Gastroesophageal sphincter (tissue), 4 donors: ENCODE measurements around the gene RALGAPA1. TPM values are rescaled to one million over a fixed set of nuclear protein-coding genes. Genes with fewer than 3 reads are reported as not detected.
"Not testable (repeated sequence)": the region's sequence is repeated elsewhere in the genome, so short reads cannot be mapped to it uniquely, and the experiment has no call there.

Source experiments
- ATAC-seq: fragments of 150-250 bp; one replicate; pipeline ENCODE4 v1.9.1; 2016; ENCODE audit warnings: mild to moderate bottlenecking, moderate library complexity
- H3K27ac ChIP-seq, 4 donors: fragments of 200-600 bp; sonication (generic) in 3 of 4; 1 replicate in 3 of 4; 2 replicates in 1 of 4; pipeline ENCODE4 v1.5.1; 2016 to 2019
- H3K27me3 ChIP-seq: fragments of 200-600 bp; sonication (generic); one replicate; pipeline ENCODE4 v1.5.1; 2019
- H3K36me3 ChIP-seq, 2 donors: fragments of 200-600 bp; sonication (generic); one replicate each; pipeline ENCODE4 v1.5.1; 2019; ENCODE audit warnings: control low read depth in 1 of 2
- H3K4me1 ChIP-seq, 3 donors: fragments of 200-600 bp; sonication (generic); 1 replicate in 2 of 3; 2 replicates in 1 of 3; pipeline ENCODE4 v1.5.1; 2016 to 2019; ENCODE audit warnings: control low read depth in 2 of 3
- H3K4me3 ChIP-seq, 2 donors: fragments of 200-600 bp; sonication (generic); one replicate each; pipeline ENCODE4 v1.5.1; 2019; ENCODE audit warnings: mild to moderate bottlenecking in 1 of 2, moderate library complexity in 1 of 2
- H3K9me3 ChIP-seq, 3 donors: fragments of 200-600 bp; sonication (generic); one replicate each; pipeline ENCODE4 v1.5.1; 2017 to 2019; ENCODE audit warnings: control low read depth in 2 of 3
- CTCF ChIP-seq, 4 experiments: fragments of 200-600 bp in 2 of 4; fragments of 450-650 bp in 2 of 4; sonication (generic) in 1 of 4; IDR thresholded peaks; one replicate each; pipeline ENCODE4 v1.5.1; 2017 to 2019; ENCODE audit warnings: antibody characterized with exemption in 4 of 4, mild to moderate bottlenecking in 2 of 4, moderate library complexity in 2 of 4
- EP300 ChIP-seq: sonication (generic); formaldehyde crosslinking; IDR thresholded peaks from one replicate; pipeline ENCODE4 v1.6.1; 2017; ENCODE audit warnings: antibody characterized with exemption, mild to moderate bottlenecking
- POLR2A ChIP-seq, 2 donors: fragments of 450-650 bp; IDR thresholded peaks; one replicate each; pipeline ENCODE4 v1.6.1; 2017; ENCODE audit warnings: antibody characterized with exemption in 2 of 2, mild to moderate bottlenecking in 2 of 2, moderate library complexity in 1 of 2
- POLR2AphosphoS5 ChIP-seq: sonication (generic); formaldehyde crosslinking; IDR thresholded peaks from one replicate; pipeline ENCODE4 v1.6.1; 2017; ENCODE audit warnings: antibody characterized with exemption
- WGBS, 2 donors: methylation state at CpG; one replicate each; pipeline ENCODE4 v1.1.5; 2018; ENCODE audit warnings: low coverage in 1 of 2; 5-methylcytosine and 5-hydroxymethylcytosine counted together
- total RNA-seq, 4 donors: library from RNA; depleted of rRNA; stranded (reverse); fragments of >200 nt; gene quantifications; one replicate each; pipeline ENCODE4 v1.1.0, GENCODE V29; 2016

RALGAPA1 gene
- total RNA-seq, 4 donors from 2014 or later: 46.6 to 97.4 (median 69.4) TPM

- Histone ChIP-seq H3K27ac (no peak overlapping the region), H3K36me3 (peaks cover 0 to 36% of the 10 kb centered on the region in 2 donors), H3K27me3 (no peaks in the 10 kb centered on the region), H3K4me1 (no peaks in the 10 kb centered on the region), H3K9me3 (no peaks in the 10 kb centered on the region), H3K4me3 (no peak overlapping the region)
- 83 to 89% methylated on average over 2 of the region's 2 CpGs for WGBS, 2 donors
- no peak for ATAC-seq
- TF ChIP-seq POLR2A (IDR thresholded peaks at IDR 0.05) (no peak), EP300 (no peak), POLR2AphosphoS5 (no peak), CTCF (IDR thresholded peaks at IDR 0.05) (no peak)
Measured at GRCh38 chr14:35853225-35853624, 44.1 kb upstream of the RALGAPA1 start.

- Histone ChIP-seq H3K36me3 (peaks cover 0 to 44% of the 10 kb centered on the region in 2 donors), H3K4me3 (no peak overlapping the region), H3K4me1 (no peaks in the 10 kb centered on the region), H3K27ac (no peak overlapping the region), H3K27me3 (no peaks in the 10 kb centered on the region), H3K9me3 (no peaks in the 10 kb centered on the region)
- 92 to 100% methylated on average over 3 of the region's 3 CpGs for WGBS, 2 donors
- TF ChIP-seq EP300 (no peak), POLR2A (IDR thresholded peaks at IDR 0.05) (no peak), POLR2AphosphoS5 (no peak), CTCF (IDR thresholded peaks at IDR 0.05) (no peak)
- ATAC-seq: no peak
Measured at GRCh38 chr14:35851823-35852222, 42.7 kb upstream of the RALGAPA1 start.

GRCh38 chr14:35849122-35849521, 40.0 kb upstream of the RALGAPA1 start:
- Histone ChIP-seq H3K9me3 (no peaks in the 10 kb centered on the region), H3K27me3 (no peaks in the 10 kb centered on the region), H3K4me1 (no peaks in the 10 kb centered on the region), H3K36me3 (peaks cover 0 to 71% of the 10 kb centered on the region in 2 donors), H3K4me3 (no peak overlapping the region), H3K27ac (no peak overlapping the region)
- ATAC-seq: no peak
- 43 to 88% methylated on average over 1 of the region's 1 CpG for WGBS, 2 donors
- TF ChIP-seq EP300 (no peak), CTCF (IDR thresholded peaks at IDR 0.05) (no peak), POLR2AphosphoS5 (no peak), POLR2A (IDR thresholded peaks at IDR 0.05) (no peak)

GRCh38 chr14:35847636-35848035, 38.5 kb upstream of the RALGAPA1 start:
- Histone ChIP-seq H3K4me1 (no peaks in the 10 kb centered on the region), H3K9me3 (peaks cover 0 to 3% (median 0%) of the 10 kb centered on the region in 3 donors), H3K27me3 (no peaks in the 10 kb centered on the region), H3K4me3 (no peak overlapping the region), H3K36me3 (peaks cover 0 to 86% of the 10 kb centered on the region in 2 donors), H3K27ac (no peak overlapping the region)
- WGBS, 2 donors: 87 to 100% methylated on average over 2 of the region's 2 CpGs
- no peak for ATAC-seq
- TF ChIP-seq CTCF (IDR thresholded peaks at IDR 0.05) (no peak), POLR2A (IDR thresholded peaks at IDR 0.05) (no peak), POLR2AphosphoS5 (no peak), EP300 (no peak)

- H3K36me3 ChIP-seq: peaks cover 0 to 96% of the 10 kb centered on the region in 2 donors
- H3K27ac ChIP-seq: no peak overlapping the region
- no peaks in the 10 kb centered on the region for H3K27me3 ChIP-seq
- 96% methylated on average over 4 of the region's 8 CpGs; no CpG with 5 or more reads in 1 of the 2 donors for WGBS, 2 donors
- ATAC-seq: no peak
- H3K4me1 ChIP-seq: no peaks in the 10 kb centered on the region
- TF ChIP-seq EP300: no peak
- no peak for TF ChIP-seq POLR2AphosphoS5
- TF ChIP-seq CTCF (IDR thresholded peaks at IDR 0.05): no peak
- TF ChIP-seq POLR2A (IDR thresholded peaks at IDR 0.05): no peak
- H3K4me3 ChIP-seq: no peak overlapping the region
- peaks cover 0 to 23% (median 0%) of the 10 kb centered on the region in 3 donors for H3K9me3 ChIP-seq
Measured at GRCh38 chr14:35844494-35844893, 35.4 kb upstream of the RALGAPA1 start.

- not testable (repeated sequence) for H3K4me3 ChIP-seq, H3K4me1 ChIP-seq, ATAC-seq, H3K27ac ChIP-seq, H3K27me3 ChIP-seq
- Histone ChIP-seq H3K9me3 (peaks cover 0 to 30% (median 0%) of the 10 kb centered on the region in 3 donors), H3K36me3 (peaks cover 0 to 98% of the 10 kb centered on the region in 2 donors)
- WGBS, 2 donors: 100% methylated on average over 2 of the region's 2 CpGs
Measured at GRCh38 chr14:35842245-35842644, 33.1 kb upstream of the RALGAPA1 start.

GRCh38 chr14:35841704-35842103, 32.6 kb upstream of the RALGAPA1 start:
- not testable (repeated sequence) for H3K27ac ChIP-seq, ATAC-seq, H3K4me1 ChIP-seq, H3K4me3 ChIP-seq, H3K27me3 ChIP-seq
- WGBS, 2 donors: 100% methylated on average over 2 of the region's 2 CpGs; no CpG with 5 or more reads in 1 of the 2 donors
- peaks cover 0 to 98% of the 10 kb centered on the region in 2 donors for H3K36me3 ChIP-seq
- H3K9me3 ChIP-seq: peaks cover 0 to 30% (median 0%) of the 10 kb centered on the region in 3 donors
